PFSK-1 (cell line): Measurements from ENCODE around the gene ABCA8. TPM values are rescaled to one million over a fixed set of nuclear protein-coding genes. Genes with fewer than 3 reads are reported as not detected.

Source experiments
- FOXP2 ChIP-seq: optimal IDR thresholded peaks from 2 replicates; pipeline ENCODE3; 2011; ENCODE audit warnings: borderline replicate concordance, control low read depth, inconsistent platforms; ENCODE audit not compliant: insufficient read depth; ENCODE audit errors: extremely low read length, extremely low read depth
- POLR2AphosphoS5 ChIP-seq: IDR thresholded peaks from 2 replicates; pipeline ENCODE4 v1.6.1; 2012; ENCODE audit warnings: low read depth, mild to moderate bottlenecking, control low read depth, low read length, moderate library complexity
- REST ChIP-seq, 2 experiments: IDR thresholded peaks; 2 replicates each; pipeline versions ENCODE4 v1.6.1 to v1.8.0; 2011 to 2012; ENCODE audit warnings: low read depth in 2 of 2, low read length in 2 of 2, control low read depth in 1 of 2, inconsistent platforms in 1 of 2, mild to moderate bottlenecking in 1 of 2, moderate library complexity in 1 of 2; ENCODE audit not compliant: insufficient read depth in 1 of 2
- SIN3A ChIP-seq: IDR thresholded peaks from 2 replicates; pipeline ENCODE4 v1.6.1; 2012; ENCODE audit warnings: mild to moderate bottlenecking, low read length, moderate library complexity, borderline replicate concordance; ENCODE audit not compliant: insufficient read depth
- TAF1 ChIP-seq: IDR thresholded peaks from 2 replicates; pipeline ENCODE4 v1.6.1; 2012; ENCODE audit warnings: low read length, control low read depth, borderline replicate concordance; ENCODE audit not compliant: insufficient read depth
- polyA plus RNA-seq: library from polyadenylated mRNA; unstranded; fragments of >200 nt; gene quantifications from one replicate; pipeline ENCODE4 v1.2.1, GENCODE V29; 2012; ENCODE audit warnings: low read depth, missing spikeins; ENCODE audit not compliant: insufficient read length

The ABCA8 gene, protein sequence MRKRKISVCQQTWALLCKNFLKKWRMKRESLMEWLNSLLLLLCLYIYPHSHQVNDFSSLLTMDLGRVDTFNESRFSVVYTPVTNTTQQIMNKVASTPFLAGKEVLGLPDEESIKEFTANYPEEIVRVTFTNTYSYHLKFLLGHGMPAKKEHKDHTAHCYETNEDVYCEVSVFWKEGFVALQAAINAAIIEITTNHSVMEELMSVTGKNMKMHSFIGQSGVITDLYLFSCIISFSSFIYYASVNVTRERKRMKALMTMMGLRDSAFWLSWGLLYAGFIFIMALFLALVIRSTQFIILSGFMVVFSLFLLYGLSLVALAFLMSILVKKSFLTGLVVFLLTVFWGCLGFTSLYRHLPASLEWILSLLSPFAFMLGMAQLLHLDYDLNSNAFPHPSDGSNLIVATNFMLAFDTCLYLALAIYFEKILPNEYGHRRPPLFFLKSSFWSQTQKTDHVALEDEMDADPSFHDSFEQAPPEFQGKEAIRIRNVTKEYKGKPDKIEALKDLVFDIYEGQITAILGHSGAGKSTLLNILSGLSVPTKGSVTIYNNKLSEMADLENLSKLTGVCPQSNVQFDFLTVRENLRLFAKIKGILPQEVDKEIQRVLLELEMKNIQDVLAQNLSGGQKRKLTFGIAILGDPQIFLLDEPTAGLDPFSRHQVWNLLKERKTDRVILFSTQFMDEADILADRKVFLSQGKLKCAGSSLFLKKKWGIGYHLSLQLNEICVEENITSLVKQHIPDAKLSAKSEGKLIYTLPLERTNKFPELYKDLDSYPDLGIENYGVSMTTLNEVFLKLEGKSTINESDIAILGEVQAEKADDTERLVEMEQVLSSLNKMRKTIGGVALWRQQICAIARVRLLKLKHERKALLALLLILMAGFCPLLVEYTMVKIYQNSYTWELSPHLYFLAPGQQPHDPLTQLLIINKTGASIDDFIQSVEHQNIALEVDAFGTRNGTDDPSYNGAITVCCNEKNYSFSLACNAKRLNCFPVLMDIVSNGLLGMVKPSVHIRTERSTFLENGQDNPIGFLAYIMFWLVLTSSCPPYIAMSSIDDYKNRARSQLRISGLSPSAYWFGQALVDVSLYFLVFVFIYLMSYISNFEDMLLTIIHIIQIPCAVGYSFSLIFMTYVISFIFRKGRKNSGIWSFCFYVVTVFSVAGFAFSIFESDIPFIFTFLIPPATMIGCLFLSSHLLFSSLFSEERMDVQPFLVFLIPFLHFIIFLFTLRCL (N-terminal part only)
- polyA plus RNA-seq = 0.34 TPM

DNA sequence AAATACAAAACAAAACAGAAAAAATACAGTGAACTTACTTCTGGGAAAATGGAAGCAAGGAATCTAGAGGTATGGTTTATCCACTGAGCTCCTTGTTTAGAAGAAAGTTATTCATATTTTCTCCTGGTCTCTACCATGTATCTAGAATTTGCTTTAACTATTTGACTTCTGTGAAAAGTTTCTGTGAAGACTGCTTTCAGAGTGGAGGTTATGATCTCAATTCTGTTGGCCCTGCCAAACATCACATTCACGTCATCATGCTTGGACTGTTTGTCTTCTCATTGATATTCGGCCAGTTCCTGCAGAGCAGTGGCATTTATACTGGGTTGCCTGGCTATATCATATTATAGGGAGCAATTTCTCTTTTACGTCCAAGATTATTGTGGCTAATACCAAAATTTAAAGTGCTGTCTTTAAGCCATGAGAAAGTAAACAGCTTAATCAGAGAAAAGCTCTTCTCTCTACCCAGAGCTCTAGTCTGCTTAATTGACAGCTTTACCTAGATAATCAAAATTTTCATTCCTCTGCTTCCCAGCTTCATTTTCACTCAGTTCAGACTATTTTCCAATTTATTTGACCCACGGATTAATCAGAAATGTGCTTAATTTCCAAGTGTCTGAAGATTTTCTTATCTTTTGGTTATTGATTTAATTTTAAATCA lies at the start of gene ABCA8:
TSS of gene ABCA8 (minus strand) at position 212 of the 661 bp plus-strand sequence. CDS start 13,358 bp downstream, outside the sequence.
- TF ChIP-seq POLR2AphosphoS5 = no peak

GRCh38 chr17:68993112-68993511 lies 37.9 kb upstream of the ABCA8 start:
- TF ChIP-seq FOXP2 = no peak
- no peak for TF ChIP-seq REST (IDR thresholded peaks at IDR 0.05; ENCODE audit: insufficient read depth in 1 of 2, low read depth in 2 of 2, low read length in 2 of 2)
- TF ChIP-seq TAF1 = no peak
- TF ChIP-seq POLR2AphosphoS5 = no peak
- TF ChIP-seq SIN3A = no peak

GRCh38 chr17:68987966-68988365 lies 32.8 kb upstream of the ABCA8 start:
- TF ChIP-seq TAF1 (no peak), REST (IDR thresholded peaks at IDR 0.05; ENCODE audit: insufficient read depth in 1 of 2, low read depth in 2 of 2, low read length in 2 of 2) (no peak), POLR2AphosphoS5 (no peak), SIN3A (no peak), FOXP2 (no peak)

DNA sequence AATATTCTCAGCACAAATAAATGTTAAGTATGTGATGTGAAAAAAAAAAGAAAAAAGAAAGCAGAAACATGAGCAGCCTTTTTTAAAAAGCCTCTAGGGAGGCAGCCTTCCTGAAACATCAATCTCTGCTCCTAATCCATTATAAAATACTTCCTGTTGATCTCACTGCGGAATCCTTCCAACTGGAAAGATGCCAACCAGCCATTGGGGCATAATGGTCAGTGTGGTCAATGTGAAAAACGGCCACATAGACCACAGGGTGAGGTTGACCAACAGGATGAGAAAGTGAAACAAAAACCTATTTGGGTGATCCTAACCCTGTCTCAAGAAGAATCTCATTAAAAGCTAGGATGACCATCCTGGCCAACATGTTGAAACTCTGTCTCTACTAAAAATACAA lies 26.1 kb upstream of the ABCA8 start:
- no peak for TF ChIP-seq FOXP2

- TF ChIP-seq POLR2AphosphoS5 (no peak), FOXP2 (no peak), SIN3A (no peak), TAF1 (no peak), REST (IDR thresholded peaks at IDR 0.05; ENCODE audit: insufficient read depth in 1 of 2, low read depth in 2 of 2, low read length in 2 of 2) (no peak)
Measured at GRCh38 chr17:68973098-68973846, 18.1 kb upstream of the ABCA8 start.
